Hepatocyte (in vitro differentiated cells): ENCODE measurements around the gene COA8. TPM values are rescaled to one million over a fixed set of nuclear protein-coding genes. Genes with fewer than 3 reads are reported as not detected.

Experiments used
- DNase-seq: peaks from one replicate; pipeline ENCODE4 v3.0.0-alpha.2; 2016; ENCODE audit warnings: low spot score
- H2AFZ ChIP-seq: fragments of 200-600 bp; sonication (generic); 2 replicates; pipeline ENCODE4 v1.6.0; 2016; ENCODE audit warnings: antibody characterized with exemption, mild to moderate bottlenecking
- H3K27ac ChIP-seq: fragments of 200-600 bp; sonication (generic); 2 replicates; pipeline ENCODE4 v1.5.1; 2016; ENCODE audit warnings: mild to moderate bottlenecking
- H3K27me3 ChIP-seq: fragments of 200-600 bp; sonication (generic); 2 replicates; pipeline ENCODE4 v1.6.1; 2016
- H3K36me3 ChIP-seq: fragments of 200-600 bp; sonication (generic); replicated peaks from 2 replicates; pipeline ENCODE4 v1.5.1; 2016; ENCODE audit warnings: low read depth; ENCODE audit not compliant: insufficient read depth
- H3K4me1 ChIP-seq: fragments of 200-600 bp; sonication (generic); 2 replicates; pipeline ENCODE4 v1.5.1; 2016; ENCODE audit warnings: mild to moderate bottlenecking, moderate library complexity; ENCODE audit not compliant: insufficient read depth
- H3K4me2 ChIP-seq: fragments of 200-600 bp; sonication (generic); 2 replicates; pipeline ENCODE4 v1.6.0; 2016
- H3K4me3 ChIP-seq: fragments of 200-600 bp; sonication (generic); 2 replicates; pipeline ENCODE4 v1.5.1; 2016; ENCODE audit warnings: mild to moderate bottlenecking
- H3K79me2 ChIP-seq: fragments of 200-600 bp; sonication (generic); 2 replicates; pipeline ENCODE4 v1.6.0; 2017; ENCODE audit warnings: mild to moderate bottlenecking
- H3K9me2 ChIP-seq: fragments of 200-600 bp; sonication (generic); replicated peaks from 2 replicates; pipeline ENCODE4 v1.6.0; 2017; ENCODE audit warnings: mild to moderate bottlenecking; ENCODE audit not compliant: insufficient read depth
- H3K9me3 ChIP-seq: fragments of 200-600 bp; sonication (generic); 2 replicates; pipeline ENCODE4 v1.5.1; 2016; ENCODE audit warnings: low read depth, mild to moderate bottlenecking
- H4K20me1 ChIP-seq: fragments of 200-600 bp; sonication (generic); 2 replicates; pipeline ENCODE4 v1.6.0; 2016; ENCODE audit warnings: mild to moderate bottlenecking; ENCODE audit not compliant: insufficient read depth, poor library complexity, severe bottlenecking
- CTCF ChIP-seq: fragments of 200-600 bp; sonication (generic); IDR thresholded peaks from 2 replicates; pipeline ENCODE4 v1.5.1; 2016; ENCODE audit warnings: antibody characterized with exemption, mild to moderate bottlenecking; ENCODE audit not compliant: poor library complexity
- EZH2 ChIP-seq: fragments of 200-600 bp; sonication (generic); IDR thresholded peaks from 2 replicates; pipeline ENCODE4 v1.6.1; 2016; ENCODE audit warnings: antibody characterized with exemption, mild to moderate bottlenecking, borderline replicate concordance
- EZH2phosphoT487 ChIP-seq: fragments of 200-600 bp; sonication (generic); IDR thresholded peaks from one replicate; pipeline ENCODE4 v1.6.1; 2018; ENCODE audit warnings: antibody characterized with exemption, mild to moderate bottlenecking, low read depth, moderate library complexity; ENCODE audit not compliant: unreplicated experiment, severe bottlenecking
- WGBS: methylation state at CpG from one replicate; pipeline ENCODE4 v1.1.6; 2016; ENCODE audit warnings: low lambda C conversion rate; ENCODE audit errors: missing lambda C conversion rate; 5-methylcytosine and 5-hydroxymethylcytosine counted together
- polyA plus RNA-seq: library from polyadenylated mRNA; unstranded; fragments of >200 nt; fragmentation: Nextera tagmentation; extraction: Ambion mirVana; gene quantifications from 2 replicates; pipeline ENCODE4 v1.2.1, GENCODE V29; 2016
- total RNA-seq: library from RNA; depleted of rRNA; stranded (reverse); fragments of >200 nt; gene quantifications from 2 replicates; pipeline ENCODE4 v1.2.3, GENCODE V29; 2014

Gene COA8
- total and polyA plus RNA-seq, 2 experiments from 2014 or later = 58.7 to 68.2 TPM

GRCh38 chr14:103551338-103551762 is 11.4 kb upstream of the COA8 start:
- peaks cover 12% of the 10 kb centered on the region for H3K79me2 ChIP-seq
- no peak overlapping the region for H3K4me2 ChIP-seq
- no peak for TF ChIP-seq EZH2phosphoT487
- TF ChIP-seq EZH2 = no peak
- 93% methylated on average over 17 of the region's 17 CpGs for WGBS
- no peaks in the 10 kb centered on the region for H3K4me1 ChIP-seq
- no peaks in the 10 kb centered on the region for H3K27me3 ChIP-seq
- H4K20me1 ChIP-seq = no peaks in the 10 kb centered on the region
- DNase-seq = no peak
- H3K9me3 ChIP-seq = no peaks in the 10 kb centered on the region
- no peak overlapping the region for H3K4me3 ChIP-seq
- H3K9me2 ChIP-seq = no peaks in the 10 kb centered on the region
- no peak overlapping the region for H3K27ac ChIP-seq
- no peak overlapping the region for H2AFZ ChIP-seq
- H3K36me3 ChIP-seq = no peaks in the 10 kb centered on the region

- H2AFZ ChIP-seq = no peak overlapping the region
- H3K4me3 ChIP-seq = no peak overlapping the region
- no peaks in the 10 kb centered on the region for H3K27me3 ChIP-seq
- H3K79me2 ChIP-seq = peaks cover 21% of the 10 kb centered on the region
- no peaks in the 10 kb centered on the region for H3K9me2 ChIP-seq
- TF ChIP-seq EZH2phosphoT487 (no peak), EZH2 (no peak)
- H3K27ac ChIP-seq = no peak overlapping the region
- H3K4me1 ChIP-seq = no peaks in the 10 kb centered on the region
- H3K4me2 ChIP-seq = no peak overlapping the region
- H3K36me3 ChIP-seq = no peaks in the 10 kb centered on the region
- 85% methylated on average over 18 of the region's 18 CpGs for WGBS
- H4K20me1 ChIP-seq = peaks cover 6% of the 10 kb centered on the region
- H3K9me3 ChIP-seq = no peaks in the 10 kb centered on the region
- no peak for DNase-seq
These were observed 10.5 kb upstream of the COA8 start for GRCh38 chr14:103552011-103552845.

- TF ChIP-seq EZH2 = no peak
- TF ChIP-seq CTCF = no peak
- no peak for TF ChIP-seq EZH2phosphoT487
- Histone ChIP-seq H3K36me3 (no peaks in the 10 kb centered on the region), H3K27ac (no peak overlapping the region), H3K79me2 (peaks cover 27% of the 10 kb centered on the region), H3K4me1 (no peaks in the 10 kb centered on the region), H4K20me1 (peaks cover 10% of the 10 kb centered on the region), H3K9me2 (no peaks in the 10 kb centered on the region), H2AFZ (no peak overlapping the region), H3K4me3 (no peak overlapping the region), H3K4me2 (no peak overlapping the region), H3K27me3 (no peaks in the 10 kb centered on the region), H3K9me3 (no peaks in the 10 kb centered on the region)
- WGBS = 94% methylated on average over 11 of the region's 11 CpGs
- no peak for DNase-seq
These were observed 9.9 kb upstream of the COA8 start for GRCh38 chr14:103552846-103553210.

- no peaks in the 10 kb centered on the region for H3K27me3 ChIP-seq
- H4K20me1 ChIP-seq = peaks cover 25% of the 10 kb centered on the region
- no peak for DNase-seq
- no peaks in the 10 kb centered on the region for H3K9me3 ChIP-seq
- no peaks in the 10 kb centered on the region for H3K36me3 ChIP-seq
- no peak overlapping the region for H3K27ac ChIP-seq
- WGBS = 91% methylated on average over 14 of the region's 15 CpGs
- H2AFZ ChIP-seq = no peak overlapping the region
- H3K4me3 ChIP-seq = no peak overlapping the region
- H3K79me2 ChIP-seq = peaks cover 55% of the 10 kb centered on the region
- peaks cover 2% of the 10 kb centered on the region for H3K4me1 ChIP-seq
- H3K9me2 ChIP-seq = no peaks in the 10 kb centered on the region
- TF ChIP-seq EZH2 = no peak
- no peak for TF ChIP-seq EZH2phosphoT487
- no peak for TF ChIP-seq CTCF
- no peak overlapping the region for H3K4me2 ChIP-seq
These were observed 7.0 kb upstream of the COA8 start for GRCh38 chr14:103555559-103556337.
